TTC549 (cell line): ENCODE results near the gene ACVR1B.

Experiments used
- FAIRE-seq: peaks from 2 replicates; lab custom pipeline; 2012; peaks lifted over from hg19 to GRCh38; lab: Jason Lieb, UNC

The ACVR1B gene

GRCh38 chr12:51951199-51951842 lies at the start of gene ACVR1B:
ACVR1B (plus strand) TSS chr12:51951699; CDS start chr12:51951744, 45 bp downstream.
- FAIRE-seq, result no peak

DNA sequence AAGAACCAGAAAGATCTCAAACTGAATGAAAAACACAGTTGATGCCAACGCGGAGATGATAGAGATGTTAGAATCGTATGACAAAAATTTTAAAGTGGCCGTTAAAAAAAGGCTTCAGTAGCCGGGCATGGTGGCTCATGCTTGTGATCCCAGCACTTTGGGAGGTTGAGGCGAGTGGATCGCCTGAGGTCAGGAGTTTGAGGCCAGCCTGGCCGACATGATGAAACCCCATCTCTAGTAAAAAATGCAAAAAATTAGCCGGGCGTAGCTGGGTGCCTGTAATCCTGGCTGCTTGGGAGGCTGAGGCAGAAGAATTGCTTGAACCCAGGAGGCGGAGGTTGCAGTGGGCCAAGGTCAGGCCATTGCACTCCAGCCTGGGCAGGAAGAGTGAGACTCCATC lies 49.6 kb upstream of the ACVR1B start:
- no peak for FAIRE-seq

DNA sequence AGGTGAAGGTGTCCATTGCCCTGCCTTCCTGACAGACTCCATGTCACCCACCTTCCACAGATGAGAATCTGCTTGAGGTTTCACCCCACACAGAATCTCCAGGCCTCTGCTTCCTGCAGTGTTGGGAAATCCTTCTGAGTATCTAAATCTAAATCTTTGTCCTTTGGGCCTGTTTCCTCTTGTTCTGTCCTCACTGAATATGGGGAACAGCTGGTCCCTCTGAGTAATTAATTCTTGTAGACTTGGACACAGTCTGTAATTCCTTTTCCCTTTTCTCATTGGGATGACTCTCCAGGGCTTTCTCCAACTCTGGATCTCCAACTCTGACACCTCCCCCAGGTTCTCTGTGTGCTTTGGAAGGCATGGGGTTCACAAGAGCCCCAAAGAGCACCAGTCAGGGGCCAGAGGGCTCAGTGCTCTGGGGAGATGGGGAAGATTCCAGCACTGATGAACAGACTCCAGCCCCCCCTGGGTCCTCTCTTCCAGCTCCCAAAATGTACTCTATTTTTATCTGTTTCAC lies 46.5 kb upstream of the ACVR1B start:
- FAIRE-seq, result no peak

DNA sequence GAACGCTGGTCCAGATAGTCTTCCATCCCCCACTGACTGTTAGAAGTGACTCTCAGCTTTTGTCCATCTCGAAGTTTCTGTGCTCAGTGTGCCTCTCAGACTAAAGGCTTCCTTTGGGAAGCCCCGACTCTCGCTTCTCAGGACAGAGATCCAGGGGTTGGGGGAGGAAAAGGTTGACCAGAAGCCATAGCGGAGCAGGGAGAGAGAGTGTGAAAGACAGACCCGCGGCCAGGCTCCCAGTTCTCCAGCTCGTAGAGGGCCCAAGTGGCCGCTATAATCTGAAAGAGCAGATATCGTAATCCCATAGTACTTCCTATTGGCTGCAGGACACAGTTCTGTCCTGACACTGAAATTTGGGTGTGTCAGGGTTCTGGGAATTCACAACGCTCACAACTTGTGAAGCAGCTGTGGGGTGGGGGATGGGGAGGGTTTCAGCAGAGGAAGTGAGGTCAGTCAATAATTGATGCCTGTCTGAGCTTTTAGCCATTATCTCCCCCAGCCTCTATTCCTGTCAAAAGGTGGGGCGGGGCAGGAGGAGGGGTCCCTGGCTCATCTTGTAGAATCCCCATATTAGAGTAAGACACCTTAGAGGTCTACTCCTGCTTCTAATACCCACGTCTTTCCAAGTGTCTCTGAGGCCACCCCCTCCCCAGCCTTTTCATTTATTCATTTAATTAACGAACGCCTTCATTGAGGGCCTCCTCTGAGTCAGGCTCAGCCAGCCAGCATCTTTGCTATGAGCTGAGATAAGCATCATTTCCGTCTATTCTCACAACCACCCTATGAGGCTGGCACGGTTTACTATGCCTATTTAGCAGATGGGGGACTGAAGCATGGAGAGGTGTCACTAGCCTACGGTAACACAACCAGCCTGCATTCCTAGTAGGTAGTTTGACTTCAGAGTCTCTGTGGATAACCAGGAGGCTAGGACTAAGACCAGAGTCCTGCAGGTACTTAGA lies 45.7 kb upstream of the ACVR1B start:
- FAIRE-seq, result no peak

- FAIRE-seq, result no peak
Observed at GRCh38 chr12:51906430-51907082, 44.9 kb upstream of the ACVR1B start.

- no peak for FAIRE-seq
Observed at GRCh38 chr12:51907083-51907855, 44.2 kb upstream of the ACVR1B start, which contains the start of gene ACVRL1. ACVRL1 (plus strand) TSS chr12:51907504; CDS start chr12:51912475, 4,971 bp downstream.

GRCh38 chr12:51907856-51908425 lies 43.6 kb upstream of the ACVR1B start:
- no peak for FAIRE-seq

DNA sequence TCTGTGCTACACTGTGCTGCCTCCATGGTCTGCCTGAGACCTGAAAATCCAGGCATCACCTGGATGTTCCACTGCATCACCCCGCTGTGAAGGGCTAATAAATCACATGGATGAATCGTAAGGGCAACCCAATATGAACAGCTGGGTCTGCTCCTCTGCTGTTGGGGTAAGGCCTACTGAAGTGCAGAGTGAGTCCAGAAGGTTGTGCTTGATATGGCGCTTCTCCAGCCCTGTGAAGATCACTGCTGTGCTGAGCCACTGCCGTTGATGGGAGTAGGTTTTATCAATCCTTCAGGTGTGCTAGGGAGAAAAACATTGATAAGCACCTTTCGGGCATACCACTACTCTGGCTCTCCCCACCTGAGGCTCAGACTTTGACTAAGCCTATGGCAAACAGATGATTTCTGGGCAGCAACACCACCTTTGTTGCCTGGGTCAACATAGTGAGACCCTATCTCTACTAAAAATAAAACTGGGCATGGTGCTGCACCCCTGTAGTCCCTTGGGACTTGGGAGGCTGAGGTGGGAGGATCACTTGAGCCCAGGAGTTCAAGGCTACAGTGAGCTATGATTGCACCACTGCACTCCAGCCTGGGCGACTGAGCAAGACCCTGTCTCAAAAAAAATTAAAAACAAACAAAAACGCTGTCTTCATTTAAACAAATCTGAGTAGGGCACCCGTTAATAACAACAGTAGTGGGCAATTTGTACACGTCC lies 42.5 kb upstream of the ACVR1B start:
- FAIRE-seq, result no peak

GRCh38 chr12:51910168-51910567 lies 41.3 kb upstream of the ACVR1B start:
- FAIRE-seq, result no peak

- FAIRE-seq, result no peak
Observed at GRCh38 chr12:51910691-51911090, 40.8 kb upstream of the ACVR1B start.

DNA sequence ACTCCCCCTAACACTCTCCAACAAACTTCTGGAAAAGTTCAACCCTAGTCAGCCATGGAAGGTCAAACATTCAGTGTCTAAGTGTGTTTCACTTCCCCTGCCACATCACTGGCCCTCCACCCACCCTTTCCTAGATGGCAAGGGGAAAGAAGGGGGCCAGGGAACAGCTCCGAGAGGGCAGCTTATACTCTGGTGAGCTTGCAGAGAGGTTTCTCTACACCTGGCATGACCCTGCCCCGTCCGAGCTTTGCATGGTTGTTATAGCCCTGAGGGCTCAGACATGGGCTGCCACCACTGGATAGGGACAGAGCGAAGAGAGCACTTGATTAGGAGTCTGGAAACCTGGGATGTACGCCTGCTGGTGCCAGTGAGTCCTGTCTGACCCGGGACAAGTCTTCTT lies 40.2 kb upstream of the ACVR1B start:
- FAIRE-seq, result no peak

GRCh38 chr12:51911788-51912711 lies 39.4 kb upstream of the ACVR1B start:
- FAIRE-seq, result no peak

DNA sequence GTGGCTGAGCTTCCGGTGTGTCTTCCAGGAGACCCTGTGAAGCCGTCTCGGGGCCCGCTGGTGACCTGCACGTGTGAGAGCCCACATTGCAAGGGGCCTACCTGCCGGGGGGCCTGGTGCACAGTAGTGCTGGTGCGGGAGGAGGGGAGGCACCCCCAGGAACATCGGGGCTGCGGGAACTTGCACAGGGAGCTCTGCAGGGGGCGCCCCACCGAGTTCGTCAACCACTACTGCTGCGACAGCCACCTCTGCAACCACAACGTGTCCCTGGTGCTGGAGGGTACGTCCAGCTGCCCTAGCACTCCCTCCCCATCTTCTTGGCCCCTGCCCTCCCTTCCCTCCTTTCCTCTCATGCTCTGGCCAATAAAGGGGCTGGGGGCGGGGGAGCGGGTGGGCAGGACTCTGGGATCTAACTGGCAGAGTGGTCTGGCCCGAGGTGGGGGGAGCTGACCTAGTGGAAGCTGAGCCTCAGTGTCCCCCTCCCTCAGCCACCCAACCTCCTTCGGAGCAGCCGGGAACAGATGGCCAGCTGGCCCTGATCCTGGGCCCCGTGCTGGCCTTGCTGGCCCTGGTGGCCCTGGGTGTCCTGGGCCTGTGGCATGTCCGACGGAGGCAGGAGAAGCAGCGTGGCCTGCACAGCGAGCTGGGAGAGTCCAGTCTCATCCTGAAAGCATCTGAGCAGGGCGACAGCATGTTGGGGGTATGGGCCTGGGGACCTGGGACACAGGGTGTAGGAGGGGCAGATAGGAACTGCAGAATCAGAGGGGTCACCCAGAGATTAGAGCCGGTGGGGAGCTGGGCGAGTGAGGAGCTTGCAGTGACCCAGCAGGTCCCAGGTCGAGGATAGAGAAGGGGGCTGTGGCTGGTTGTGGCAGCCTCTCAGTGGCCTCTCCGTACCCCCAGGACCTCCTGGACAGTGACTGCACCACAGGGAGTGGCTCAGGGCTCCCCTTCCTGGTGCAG lies 38.1 kb upstream of the ACVR1B start:
- FAIRE-seq, result no peak

DNA sequence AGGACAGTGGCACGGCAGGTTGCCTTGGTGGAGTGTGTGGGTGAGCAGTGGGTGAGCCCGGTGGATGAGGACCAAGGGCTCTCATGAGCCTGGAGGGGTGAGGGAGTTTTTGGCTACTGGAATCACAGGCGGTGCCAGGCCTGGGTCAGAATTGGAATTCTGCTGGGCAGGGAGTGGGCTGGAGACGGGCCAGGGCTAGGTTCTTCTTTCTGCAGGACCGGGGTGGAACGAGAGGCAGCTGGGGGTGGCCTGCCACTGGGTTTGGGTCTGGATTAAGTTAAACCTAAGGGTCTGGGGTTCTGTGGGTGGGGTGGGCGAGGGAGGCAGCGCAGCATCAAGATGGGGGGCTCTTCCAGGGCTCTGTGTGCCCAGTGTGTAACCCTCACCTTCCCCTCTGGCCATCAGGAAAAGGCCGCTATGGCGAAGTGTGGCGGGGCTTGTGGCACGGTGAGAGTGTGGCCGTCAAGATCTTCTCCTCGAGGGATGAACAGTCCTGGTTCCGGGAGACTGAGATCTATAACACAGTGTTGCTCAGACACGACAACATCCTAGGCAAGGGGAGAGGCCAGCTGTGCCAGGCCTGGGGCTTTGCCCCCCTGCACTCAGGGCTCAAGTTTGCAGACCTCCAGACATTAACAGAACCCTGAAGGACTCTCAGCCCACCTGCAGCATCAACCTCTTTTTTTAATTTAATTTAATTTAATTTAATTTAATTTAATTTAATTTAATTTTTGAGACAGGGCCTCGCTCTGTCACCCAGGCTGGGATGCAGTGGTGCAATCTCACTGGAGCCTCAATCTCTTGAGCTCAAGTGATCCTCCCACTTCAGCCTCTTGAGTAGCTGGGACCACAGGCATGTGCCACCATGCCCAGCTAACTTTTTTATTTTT lies 37.2 kb upstream of the ACVR1B start:
- no peak for FAIRE-seq

DNA sequence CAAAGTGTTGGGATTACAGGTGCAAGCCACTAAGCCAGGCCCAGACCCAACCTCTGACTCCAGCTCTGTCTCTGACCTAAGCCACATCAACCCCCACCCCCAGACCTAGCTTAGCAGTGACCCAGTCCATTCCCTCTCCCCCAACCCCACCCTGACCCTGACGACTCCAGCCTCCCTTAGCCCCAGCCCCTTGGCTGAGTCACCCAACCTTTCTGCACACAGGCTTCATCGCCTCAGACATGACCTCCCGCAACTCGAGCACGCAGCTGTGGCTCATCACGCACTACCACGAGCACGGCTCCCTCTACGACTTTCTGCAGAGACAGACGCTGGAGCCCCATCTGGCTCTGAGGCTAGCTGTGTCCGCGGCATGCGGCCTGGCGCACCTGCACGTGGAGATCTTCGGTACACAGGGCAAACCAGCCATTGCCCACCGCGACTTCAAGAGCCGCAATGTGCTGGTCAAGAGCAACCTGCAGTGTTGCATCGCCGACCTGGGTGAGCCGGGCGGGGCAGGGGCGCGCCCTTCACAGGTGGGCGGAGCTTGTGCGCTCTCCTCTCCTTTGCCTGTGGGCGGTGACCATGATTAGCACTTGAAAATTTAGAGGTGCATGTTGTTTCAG lies 36.4 kb upstream of the ACVR1B start:
- no peak for FAIRE-seq

- FAIRE-seq, result no peak
Observed at GRCh38 chr12:51915951-51916350, 35.5 kb upstream of the ACVR1B start.

GRCh38 chr12:51917041-51917590 lies 34.4 kb upstream of the ACVR1B start:
- FAIRE-seq, result no peak
